ENCODE measurements around the gene IPCEF1. TPM values are rescaled to one million over a fixed set of nuclear protein-coding genes. Genes with fewer than 3 reads are reported as not detected.

Gene IPCEF1
- total RNA-seq, 1 donor = 0.54 TPM

DNA sequence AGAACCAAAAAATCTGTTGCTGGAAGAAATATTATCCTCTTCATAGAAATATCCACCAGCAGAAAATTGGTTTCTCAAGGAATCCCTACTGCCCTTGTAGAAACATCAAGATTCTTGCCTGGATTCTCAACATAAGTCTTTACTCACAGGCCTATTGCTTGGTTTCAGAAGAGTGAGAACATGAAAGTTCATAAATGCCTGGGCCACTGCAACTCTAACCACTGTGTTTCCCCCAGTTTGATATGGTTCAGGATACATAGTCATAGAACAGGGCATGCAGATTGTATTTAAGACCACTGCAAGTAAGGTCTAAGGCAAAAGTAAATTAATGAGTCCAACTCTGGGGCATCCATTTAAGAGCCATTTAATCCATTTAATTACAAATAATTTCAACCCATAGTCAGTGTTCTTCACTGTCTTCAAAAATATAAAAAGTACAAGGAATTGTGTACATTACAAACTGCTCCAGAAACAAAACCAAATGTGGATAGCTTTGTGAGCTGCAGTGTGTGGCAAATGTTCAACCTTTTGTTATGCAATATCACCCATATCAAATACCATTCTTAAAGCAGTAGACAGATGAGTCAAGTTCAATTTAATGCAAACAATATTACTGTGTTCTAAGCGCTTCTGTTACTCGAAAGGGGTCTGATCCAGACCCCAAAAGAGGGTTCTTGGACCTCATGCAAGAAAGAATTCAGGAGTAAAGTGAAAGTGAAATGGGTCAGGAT, 234.2 kb downstream of the IPCEF1 start:
- H3K4me3 ChIP-seq (ENCODE audit: low read depth, low read length) = no peak overlapping the region
- DNase-seq (ENCODE audit: low read depth) = no peak
- TF ChIP-seq, protein P1, sequence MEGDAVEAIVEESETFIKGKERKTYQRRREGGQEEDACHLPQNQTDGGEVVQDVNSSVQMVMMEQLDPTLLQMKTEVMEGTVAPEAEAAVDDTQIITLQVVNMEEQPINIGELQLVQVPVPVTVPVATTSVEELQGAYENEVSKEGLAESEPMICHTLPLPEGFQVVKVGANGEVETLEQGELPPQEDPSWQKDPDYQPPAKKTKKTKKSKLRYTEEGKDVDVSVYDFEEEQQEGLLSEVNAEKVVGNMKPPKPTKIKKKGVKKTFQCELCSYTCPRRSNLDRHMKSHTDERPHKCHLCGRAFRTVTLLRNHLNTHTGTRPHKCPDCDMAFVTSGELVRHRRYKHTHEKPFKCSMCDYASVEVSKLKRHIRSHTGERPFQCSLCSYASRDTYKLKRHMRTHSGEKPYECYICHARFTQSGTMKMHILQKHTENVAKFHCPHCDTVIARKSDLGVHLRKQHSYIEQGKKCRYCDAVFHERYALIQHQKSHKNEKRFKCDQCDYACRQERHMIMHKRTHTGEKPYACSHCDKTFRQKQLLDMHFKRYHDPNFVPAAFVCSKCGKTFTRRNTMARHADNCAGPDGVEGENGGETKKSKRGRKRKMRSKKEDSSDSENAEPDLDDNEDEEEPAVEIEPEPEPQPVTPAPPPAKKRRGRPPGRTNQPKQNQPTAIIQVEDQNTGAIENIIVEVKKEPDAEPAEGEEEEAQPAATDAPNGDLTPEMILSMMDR (IDR thresholded peaks at IDR 0.05; ENCODE audit: insufficient read depth, low read length) = no peak

- DNase-seq (ENCODE audit: low read depth) = no peak
- TF ChIP-seq, protein P1 (IDR thresholded peaks at IDR 0.05; ENCODE audit: insufficient read depth, low read length) = no peak
- H3K4me3 ChIP-seq (ENCODE audit: low read depth, low read length) = no peak overlapping the region
Measured at GRCh38 chr6:154117485-154117884, 239.1 kb downstream of the IPCEF1 start.

DNA sequence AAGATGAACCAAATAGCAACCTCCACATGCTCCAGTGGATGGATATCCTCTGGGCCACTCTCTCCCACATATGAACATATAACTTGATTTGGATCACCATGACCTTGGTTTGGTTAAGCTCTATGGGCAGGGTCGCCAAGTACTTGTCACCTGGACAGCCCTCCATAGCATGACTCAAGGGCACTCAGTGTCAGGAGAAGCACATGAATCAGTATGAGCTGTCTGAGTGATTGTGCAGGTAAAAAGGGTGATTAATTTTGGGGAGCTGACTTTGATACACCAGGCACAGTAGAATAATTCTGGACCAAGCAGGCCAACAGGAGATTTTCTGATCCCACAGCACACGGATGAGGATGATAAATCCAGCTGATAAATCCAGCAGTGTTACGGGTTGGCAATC, 243.2 kb downstream of the IPCEF1 start:
- H3K4me3 ChIP-seq (ENCODE audit: low read depth, low read length) = no peak overlapping the region
- TF ChIP-seq, protein P1 (IDR thresholded peaks at IDR 0.05; ENCODE audit: insufficient read depth, low read length) = no peak
- DNase-seq (ENCODE audit: low read depth) = no peak

- no peak for DNase-seq (ENCODE audit: low read depth)
- no peak overlapping the region for H3K4me3 ChIP-seq (ENCODE audit: low read depth, low read length)
- TF ChIP-seq, protein P1 (IDR thresholded peaks at IDR 0.05; ENCODE audit: insufficient read depth, low read length) = no peak
Measured at GRCh38 chr6:154112181-154112809, 244.3 kb downstream of the IPCEF1 start.

DNA sequence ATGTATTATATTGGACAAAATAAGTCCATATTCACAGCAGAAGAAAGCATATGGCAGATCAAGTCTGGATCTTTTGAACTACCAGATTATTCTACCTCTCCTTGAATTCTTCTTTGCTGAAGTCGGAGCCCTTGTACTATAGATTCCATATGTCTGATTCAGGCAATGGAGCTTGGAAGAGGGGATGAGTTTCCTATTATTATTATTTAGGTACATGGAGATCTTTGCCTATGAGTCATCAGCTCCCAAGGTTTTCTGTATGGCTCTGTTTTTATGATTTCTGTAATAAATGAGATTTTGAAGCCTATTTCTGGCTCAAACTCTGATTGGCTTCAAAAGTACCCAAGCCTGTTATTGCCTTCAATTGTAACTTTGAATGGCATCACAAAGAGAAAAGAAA, 245.6 kb downstream of the IPCEF1 start:
- DNase-seq (ENCODE audit: low read depth) = no peak
- TF ChIP-seq, protein P1 (IDR thresholded peaks at IDR 0.05; ENCODE audit: insufficient read depth, low read length) = no peak

DNA sequence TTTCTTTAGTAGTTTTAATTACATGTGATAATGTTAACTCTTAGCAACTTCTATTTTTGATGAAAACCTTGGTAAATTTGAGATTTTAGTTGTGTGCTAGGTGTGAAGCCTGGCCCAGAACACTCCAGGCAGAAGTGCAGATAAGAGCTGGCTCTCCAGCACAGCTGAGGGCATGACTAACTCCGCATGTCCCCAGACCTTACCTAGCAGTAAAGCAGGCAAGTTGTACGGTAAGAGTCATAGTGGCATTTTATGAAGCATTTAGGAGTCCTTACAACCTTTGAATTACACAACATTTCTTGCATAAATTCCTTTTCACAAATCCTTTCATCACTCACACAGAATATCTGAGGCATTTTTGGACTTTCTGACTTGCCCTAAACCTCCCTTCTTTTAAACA, 250.4 kb downstream of the IPCEF1 start:
- TF ChIP-seq, protein P1 (IDR thresholded peaks at IDR 0.05; ENCODE audit: insufficient read depth, low read length) = no peak
- no peak for DNase-seq (ENCODE audit: low read depth)
- H3K4me3 ChIP-seq (ENCODE audit: low read depth, low read length) = no peak overlapping the region

More for the DNA sequence above, 245.6 kb downstream of the IPCEF1 start:
- H3K4me3 ChIP-seq (ENCODE audit: low read depth, low read length) = no peak overlapping the region

Other genes starting within 250 kb of the IPCEF1 start
- 4.3 and 11.7 TPM in 2 replicates for gene CNKSR3, start 153.9 kb upstream of the IPCEF1 start, total RNA-seq (ENCODE audit: low replicate concordance)

All from fibroblast of the aortic adventitia (primary cell).